Panc1 (cell line): ENCODE data around the gene FAP.

Source experiments
- CTCF ChIP-seq: fragments of 450-650 bp; IDR thresholded peaks from 2 replicates; pipeline ENCODE4 v1.5.1; 2017; ENCODE audit warnings: mild to moderate bottlenecking
- POLR2AphosphoS5 ChIP-seq: IDR thresholded peaks from 2 replicates; pipeline ENCODE4 v1.6.1; 2012; ENCODE audit warnings: mild to moderate bottlenecking, low read depth, low read length, moderate library complexity
- REST ChIP-seq, 2 experiments: IDR thresholded peaks; 2 replicates each; pipeline ENCODE4 v1.6.1; 2011 to 2012; ENCODE audit warnings: low read depth in 2 of 2, control low read depth in 1 of 2, low read length in 1 of 2, mild to moderate bottlenecking in 1 of 2, moderate library complexity in 1 of 2; ENCODE audit not compliant: insufficient read depth in 1 of 2

- TF ChIP-seq CTCF (no peak), REST (IDR thresholded peaks at IDR 0.05; ENCODE audit: insufficient read depth in 1 of 2, low read depth in 2 of 2, low read length in 1 of 2) (no peak), POLR2AphosphoS5 (no peak)
Observed at GRCh38 chr2:162241571-162241970, 1.7 kb downstream of the FAP start.
